K562 (cell line): ENCODE measurements around the gene PRRT1. TPM values are rescaled to one million over a fixed set of nuclear protein-coding genes. Genes with fewer than 3 reads are reported as not detected.

Source experiments
- ADNP ChIP-seq: fragments of 200-800 bp; sonication (Bioruptor generic); IDR thresholded peaks from 2 replicates; pipeline ENCODE4 v1.6.1; 2016; ENCODE audit warnings: missing genetic modification characterization, missing compliant biosample characterization
- ILF3 ChIP-seq: fragments of 450-650 bp; IDR thresholded peaks from 2 replicates; pipeline ENCODE4 v1.6.1; 2018; ENCODE audit warnings: antibody characterized with exemption, mild to moderate bottlenecking, moderate library complexity, borderline replicate concordance
- JUND ChIP-seq, 2 experiments: IDR thresholded peaks; 2 replicates in 1 of 2; 3 replicates in 1 of 2; pipeline ENCODE4 v1.6.1; 2011; ENCODE audit warnings: borderline replicate concordance in 2 of 2, low read depth in 2 of 2, low read length in 2 of 2, improper control_type of control experiment in 1 of 2, missing biosample characterization in 1 of 2, missing genetic modification characterization in 1 of 2, missing genetic modification reagents in 1 of 2
- KLF16 ChIP-seq: IDR thresholded peaks from 2 replicates; pipeline ENCODE4 v1.6.1; 2016; ENCODE audit warnings: antibody characterized with exemption
- MEIS2 ChIP-seq: fragments of 450-650 bp; IDR thresholded peaks from 2 replicates; pipeline ENCODE4 v1.6.1; 2014; ENCODE audit warnings: mild to moderate bottlenecking; ENCODE audit not compliant: partially characterized antibody
- POLR2B ChIP-seq: fragments of 450-650 bp; IDR thresholded peaks from 2 replicates; pipeline ENCODE4 v1.6.1; 2018; ENCODE audit warnings: low read depth; ENCODE audit not compliant: partially characterized antibody
- SMC3 ChIP-seq: conservative IDR thresholded peaks from 2 replicates; pipeline ENCODE4 v1.6.1; 2011; ENCODE audit warnings: low read depth, low read length, improper control_type of control experiment; ENCODE audit not compliant: insufficient read depth
- SNIP1 ChIP-seq: fragments of 450-650 bp; IDR thresholded peaks from 2 replicates; pipeline ENCODE4 v1.7.1; 2017; ENCODE audit warnings: low read depth, mild to moderate bottlenecking
- ZC3H4 ChIP-seq: sonication (generic); formaldehyde crosslinking; IDR thresholded peaks from 2 replicates; pipeline ENCODE4 v1.9.0; 2021; ENCODE audit warnings: missing genetic modification reagents, borderline replicate concordance
- ZNF431 ChIP-seq: sonication (generic); formaldehyde crosslinking; IDR thresholded peaks from 2 replicates; pipeline ENCODE4 v1.8.0; 2022; ENCODE audit warnings: mild to moderate bottlenecking, missing genetic modification reagents
- polyA plus RNA-seq, 8 experiments: library from polyadenylated mRNA; depleted of rRNA in 4 of 8; stranded (reverse) in 5 of 8; unstranded in 3 of 8; fragments of >200 nt; fragmentation: Nextera tagmentation in 2 of 8; fragmentation: Illumina TruSeq in 1 of 8; extraction: Ambion mirVana in 2 of 8; extraction: Trizol in 1 of 8; gene quantifications; 2 replicates each; pipeline versions ENCODE4 v1.2.1 to v1.2.3, GENCODE V29; 2011 to 2014; ENCODE audit warnings: inconsistent platforms in 1 of 8, missing spikeins in 1 of 8
- total RNA-seq, 7 experiments: library from RNA; depleted of rRNA in 6 of 7; stranded (reverse); fragments of >200 nt in 6 of 7; fragmentation: Illumina TruSeq in 2 of 7; extraction: Trizol in 2 of 7; gene quantifications; 2 replicates each; pipeline versions ENCODE4 v1.2.1 to v1.2.3, GENCODE V29; 2011 to 2021; ENCODE audit warnings: low replicate concordance in 1 of 7
- TF ChIP-seq, protein P1 (sequence below): fragments of 450-650 bp; IDR thresholded peaks from 2 replicates; pipeline ENCODE4 v1.6.1; 2016
- TF ChIP-seq, protein P2 (sequence below), 3 experiments: IDR thresholded peaks in 2 of 3; conservative IDR thresholded peaks in 1 of 3; 2 replicates each; pipeline ENCODE4 v1.5.1; 2011 to 2012; ENCODE audit warnings: low read length in 3 of 3, mild to moderate bottlenecking in 3 of 3, control low read depth in 2 of 3, improper control_type of control experiment in 1 of 3, inconsistent platforms in 1 of 3, low read depth in 1 of 3, mixed read lengths in 1 of 3, moderate library complexity in 1 of 3; ENCODE audit not compliant: insufficient read depth in 2 of 3
- TF ChIP-seq, protein P3 (sequence below): sonication (generic); formaldehyde crosslinking; IDR thresholded peaks from 2 replicates; pipeline ENCODE4 v1.8.0; 2022; ENCODE audit warnings: mild to moderate bottlenecking, missing genetic modification reagents
- TF ChIP-seq, protein P4 (sequence below): conservative IDR thresholded peaks from 2 replicates; pipeline ENCODE4 v1.6.1; 2011; ENCODE audit warnings: low read depth, mild to moderate bottlenecking, low read length; ENCODE audit not compliant: control insufficient read depth
- TF ChIP-seq, protein P5 (sequence below): sonication (generic); formaldehyde crosslinking; IDR thresholded peaks from 2 replicates; pipeline ENCODE4 v1.8.0; 2023; ENCODE audit warnings: missing genetic modification reagents, mild to moderate bottlenecking, borderline replicate concordance

The PRRT1 gene
- total and polyA plus RNA-seq, 9 of the 15 experiments (the other 6 are each of a cell fraction or from before 2014, with no cell fraction given): 0.14 to 3.5 (median 0.41) TPM

DNA sequence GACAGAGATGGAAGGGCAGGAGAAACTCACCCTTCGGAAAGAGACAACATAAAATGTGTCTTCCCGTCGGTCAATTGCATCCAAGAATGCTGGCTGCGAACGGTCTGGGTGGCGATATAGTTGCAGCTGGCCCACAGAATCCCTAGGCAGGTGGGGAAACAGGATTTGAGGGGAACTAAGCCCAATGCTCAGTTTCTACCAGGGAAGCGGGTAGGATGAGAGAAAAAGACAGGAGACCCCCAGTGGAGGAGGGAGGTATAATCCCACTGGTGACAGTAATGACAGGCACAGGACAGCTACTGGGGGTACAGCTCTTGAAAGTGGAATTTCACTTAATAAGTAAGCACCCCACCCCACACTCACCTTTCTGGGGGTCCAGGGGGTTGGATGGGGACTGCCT is 35.1 kb downstream of the PRRT1 start (continued):
- TF ChIP-seq, protein P1, sequence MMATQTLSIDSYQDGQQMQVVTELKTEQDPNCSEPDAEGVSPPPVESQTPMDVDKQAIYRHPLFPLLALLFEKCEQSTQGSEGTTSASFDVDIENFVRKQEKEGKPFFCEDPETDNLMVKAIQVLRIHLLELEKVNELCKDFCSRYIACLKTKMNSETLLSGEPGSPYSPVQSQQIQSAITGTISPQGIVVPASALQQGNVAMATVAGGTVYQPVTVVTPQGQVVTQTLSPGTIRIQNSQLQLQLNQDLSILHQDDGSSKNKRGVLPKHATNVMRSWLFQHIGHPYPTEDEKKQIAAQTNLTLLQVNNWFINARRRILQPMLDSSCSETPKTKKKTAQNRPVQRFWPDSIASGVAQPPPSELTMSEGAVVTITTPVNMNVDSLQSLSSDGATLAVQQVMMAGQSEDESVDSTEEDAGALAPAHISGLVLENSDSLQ: peak; percentile 43; the same call in 1 of the 2 replicates
- TF ChIP-seq KLF16 (no peak), MEIS2 (peak; percentile 8), JUND (IDR thresholded peaks at IDR 0.05; ENCODE audit: borderline replicate concordance, low read depth, low read length) (no peak), JUND (tag; IDR thresholded peaks at IDR 0.05; ENCODE audit: borderline replicate concordance, low read depth, low read length) (no peak), ZC3H4 (no peak), SNIP1 (no peak), ILF3 (no peak), SMC3 (peak; percentile 48), POLR2B (no peak), ADNP (no peak), ZNF431 (no peak)
- TF ChIP-seq, protein P2, sequence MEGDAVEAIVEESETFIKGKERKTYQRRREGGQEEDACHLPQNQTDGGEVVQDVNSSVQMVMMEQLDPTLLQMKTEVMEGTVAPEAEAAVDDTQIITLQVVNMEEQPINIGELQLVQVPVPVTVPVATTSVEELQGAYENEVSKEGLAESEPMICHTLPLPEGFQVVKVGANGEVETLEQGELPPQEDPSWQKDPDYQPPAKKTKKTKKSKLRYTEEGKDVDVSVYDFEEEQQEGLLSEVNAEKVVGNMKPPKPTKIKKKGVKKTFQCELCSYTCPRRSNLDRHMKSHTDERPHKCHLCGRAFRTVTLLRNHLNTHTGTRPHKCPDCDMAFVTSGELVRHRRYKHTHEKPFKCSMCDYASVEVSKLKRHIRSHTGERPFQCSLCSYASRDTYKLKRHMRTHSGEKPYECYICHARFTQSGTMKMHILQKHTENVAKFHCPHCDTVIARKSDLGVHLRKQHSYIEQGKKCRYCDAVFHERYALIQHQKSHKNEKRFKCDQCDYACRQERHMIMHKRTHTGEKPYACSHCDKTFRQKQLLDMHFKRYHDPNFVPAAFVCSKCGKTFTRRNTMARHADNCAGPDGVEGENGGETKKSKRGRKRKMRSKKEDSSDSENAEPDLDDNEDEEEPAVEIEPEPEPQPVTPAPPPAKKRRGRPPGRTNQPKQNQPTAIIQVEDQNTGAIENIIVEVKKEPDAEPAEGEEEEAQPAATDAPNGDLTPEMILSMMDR (IDR thresholded peaks at IDR 0.05 in 2 of 3, conservative IDR thresholded peaks at IDR 0.05 in 1 of 3; ENCODE audit: insufficient read depth in 2 of 3, low read depth in 1 of 3, low read length in 3 of 3): peak; percentile 61 to 80 (median 70)
- TF ChIP-seq, protein P3, sequence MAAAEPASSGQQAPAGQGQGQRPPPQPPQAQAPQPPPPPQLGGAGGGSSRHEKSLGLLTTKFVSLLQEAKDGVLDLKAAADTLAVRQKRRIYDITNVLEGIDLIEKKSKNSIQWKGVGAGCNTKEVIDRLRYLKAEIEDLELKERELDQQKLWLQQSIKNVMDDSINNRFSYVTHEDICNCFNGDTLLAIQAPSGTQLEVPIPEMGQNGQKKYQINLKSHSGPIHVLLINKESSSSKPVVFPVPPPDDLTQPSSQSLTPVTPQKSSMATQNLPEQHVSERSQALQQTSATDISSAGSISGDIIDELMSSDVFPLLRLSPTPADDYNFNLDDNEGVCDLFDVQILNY (CRISPR knock-in tag): no peak
- TF ChIP-seq, protein P4, sequence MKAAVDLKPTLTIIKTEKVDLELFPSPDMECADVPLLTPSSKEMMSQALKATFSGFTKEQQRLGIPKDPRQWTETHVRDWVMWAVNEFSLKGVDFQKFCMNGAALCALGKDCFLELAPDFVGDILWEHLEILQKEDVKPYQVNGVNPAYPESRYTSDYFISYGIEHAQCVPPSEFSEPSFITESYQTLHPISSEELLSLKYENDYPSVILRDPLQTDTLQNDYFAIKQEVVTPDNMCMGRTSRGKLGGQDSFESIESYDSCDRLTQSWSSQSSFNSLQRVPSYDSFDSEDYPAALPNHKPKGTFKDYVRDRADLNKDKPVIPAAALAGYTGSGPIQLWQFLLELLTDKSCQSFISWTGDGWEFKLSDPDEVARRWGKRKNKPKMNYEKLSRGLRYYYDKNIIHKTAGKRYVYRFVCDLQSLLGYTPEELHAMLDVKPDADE: no peak
- TF ChIP-seq, protein P5, sequence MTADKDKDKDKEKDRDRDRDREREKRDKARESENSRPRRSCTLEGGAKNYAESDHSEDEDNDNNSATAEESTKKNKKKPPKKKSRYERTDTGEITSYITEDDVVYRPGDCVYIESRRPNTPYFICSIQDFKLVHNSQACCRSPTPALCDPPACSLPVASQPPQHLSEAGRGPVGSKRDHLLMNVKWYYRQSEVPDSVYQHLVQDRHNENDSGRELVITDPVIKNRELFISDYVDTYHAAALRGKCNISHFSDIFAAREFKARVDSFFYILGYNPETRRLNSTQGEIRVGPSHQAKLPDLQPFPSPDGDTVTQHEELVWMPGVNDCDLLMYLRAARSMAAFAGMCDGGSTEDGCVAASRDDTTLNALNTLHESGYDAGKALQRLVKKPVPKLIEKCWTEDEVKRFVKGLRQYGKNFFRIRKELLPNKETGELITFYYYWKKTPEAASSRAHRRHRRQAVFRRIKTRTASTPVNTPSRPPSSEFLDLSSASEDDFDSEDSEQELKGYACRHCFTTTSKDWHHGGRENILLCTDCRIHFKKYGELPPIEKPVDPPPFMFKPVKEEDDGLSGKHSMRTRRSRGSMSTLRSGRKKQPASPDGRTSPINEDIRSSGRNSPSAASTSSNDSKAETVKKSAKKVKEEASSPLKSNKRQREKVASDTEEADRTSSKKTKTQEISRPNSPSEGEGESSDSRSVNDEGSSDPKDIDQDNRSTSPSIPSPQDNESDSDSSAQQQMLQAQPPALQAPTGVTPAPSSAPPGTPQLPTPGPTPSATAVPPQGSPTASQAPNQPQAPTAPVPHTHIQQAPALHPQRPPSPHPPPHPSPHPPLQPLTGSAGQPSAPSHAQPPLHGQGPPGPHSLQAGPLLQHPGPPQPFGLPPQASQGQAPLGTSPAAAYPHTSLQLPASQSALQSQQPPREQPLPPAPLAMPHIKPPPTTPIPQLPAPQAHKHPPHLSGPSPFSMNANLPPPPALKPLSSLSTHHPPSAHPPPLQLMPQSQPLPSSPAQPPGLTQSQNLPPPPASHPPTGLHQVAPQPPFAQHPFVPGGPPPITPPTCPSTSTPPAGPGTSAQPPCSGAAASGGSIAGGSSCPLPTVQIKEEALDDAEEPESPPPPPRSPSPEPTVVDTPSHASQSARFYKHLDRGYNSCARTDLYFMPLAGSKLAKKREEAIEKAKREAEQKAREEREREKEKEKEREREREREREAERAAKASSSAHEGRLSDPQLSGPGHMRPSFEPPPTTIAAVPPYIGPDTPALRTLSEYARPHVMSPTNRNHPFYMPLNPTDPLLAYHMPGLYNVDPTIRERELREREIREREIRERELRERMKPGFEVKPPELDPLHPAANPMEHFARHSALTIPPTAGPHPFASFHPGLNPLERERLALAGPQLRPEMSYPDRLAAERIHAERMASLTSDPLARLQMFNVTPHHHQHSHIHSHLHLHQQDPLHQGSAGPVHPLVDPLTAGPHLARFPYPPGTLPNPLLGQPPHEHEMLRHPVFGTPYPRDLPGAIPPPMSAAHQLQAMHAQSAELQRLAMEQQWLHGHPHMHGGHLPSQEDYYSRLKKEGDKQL (CRISPR knock-in tag): no peak
